RKO (cell line): ENCODE results near the gene ZNF557.

Experiments
- DNase-seq: peaks from one replicate; pipeline ENCODE4 v3.0.0-alpha.2; 2016; ENCODE audit warnings: low spot score

The ZNF557 gene

GRCh38 chr19:7074705-7075282 is 5.3 kb downstream of the ZNF557 start:
- no peak for DNase-seq

DNA sequence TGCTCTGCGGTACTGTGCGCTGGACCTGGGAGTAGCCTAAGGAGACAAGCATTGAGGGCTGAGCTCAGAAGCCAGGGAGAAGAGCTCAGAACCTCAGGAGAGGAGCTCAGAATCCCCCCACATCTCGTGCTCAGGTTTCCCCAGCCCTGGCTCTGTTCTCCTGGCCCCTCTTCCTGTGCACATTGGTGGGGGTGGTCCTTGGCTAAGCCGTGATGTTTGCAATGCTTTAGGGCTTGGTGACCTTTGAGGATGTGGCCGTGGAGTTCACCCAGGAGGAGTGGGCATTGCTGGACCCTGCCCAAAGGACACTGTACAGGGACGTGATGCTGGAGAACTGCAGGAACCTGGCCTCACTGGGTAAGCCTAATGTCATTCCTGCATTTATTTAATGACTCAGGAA is 6.6 kb downstream of the ZNF557 start:
- no peak for DNase-seq

DNA sequence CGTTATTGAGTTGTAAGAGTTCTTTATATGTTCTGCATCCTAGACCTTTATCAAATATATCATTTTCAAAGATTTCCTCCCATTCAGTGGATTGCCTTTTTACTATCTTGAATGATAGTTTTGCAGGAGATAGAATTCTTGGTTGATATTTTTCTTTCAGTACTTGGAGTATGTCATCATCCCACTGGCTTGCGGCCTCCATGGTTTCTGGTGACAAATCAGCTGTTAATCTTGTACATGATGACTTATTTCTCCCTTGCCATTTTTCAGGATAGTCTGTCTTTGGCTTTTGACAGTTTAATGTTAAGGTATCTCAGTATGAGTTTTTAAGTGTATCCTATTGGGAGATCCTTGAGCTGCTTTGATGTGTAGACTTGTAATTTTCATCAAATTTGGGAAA is 8.5 kb downstream of the ZNF557 start:
- DNase-seq: peak; percentile 28

DNA sequence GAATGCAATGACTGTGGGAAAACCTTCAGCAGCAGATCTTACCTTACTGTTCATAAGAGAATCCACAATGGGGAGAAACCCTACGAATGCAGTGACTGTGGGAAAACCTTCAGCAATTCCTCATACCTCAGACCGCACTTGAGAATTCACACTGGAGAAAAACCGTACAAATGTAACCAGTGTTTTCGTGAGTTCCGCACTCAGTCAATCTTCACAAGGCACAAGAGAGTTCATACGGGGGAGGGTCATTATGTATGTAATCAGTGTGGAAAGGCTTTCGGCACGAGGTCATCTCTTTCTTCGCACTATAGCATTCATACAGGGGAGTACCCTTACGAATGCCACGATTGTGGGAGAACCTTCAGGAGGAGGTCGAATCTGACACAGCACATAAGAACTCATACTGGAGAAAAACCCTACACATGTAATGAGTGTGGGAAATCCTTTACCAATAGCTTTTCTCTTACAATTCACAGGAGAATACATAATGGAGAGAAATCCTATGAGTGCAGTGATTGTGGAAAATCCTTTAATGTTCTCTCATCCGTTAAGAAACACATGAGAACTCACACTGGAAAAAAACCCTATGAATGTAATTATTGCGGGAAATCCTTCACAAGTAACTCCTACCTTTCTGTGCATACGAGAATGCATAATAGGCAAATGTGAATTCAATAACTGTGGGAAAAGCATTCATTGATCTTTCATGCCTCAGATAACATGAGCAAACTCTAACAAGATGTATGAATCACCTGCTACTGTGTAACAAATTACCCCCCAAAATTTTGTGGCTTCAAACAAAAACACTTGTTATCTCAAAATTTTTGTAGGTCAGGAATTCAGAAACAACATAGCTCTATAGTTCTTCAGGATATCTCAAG is 13.8 kb downstream of the ZNF557 start:
- no peak for DNase-seq

DNA sequence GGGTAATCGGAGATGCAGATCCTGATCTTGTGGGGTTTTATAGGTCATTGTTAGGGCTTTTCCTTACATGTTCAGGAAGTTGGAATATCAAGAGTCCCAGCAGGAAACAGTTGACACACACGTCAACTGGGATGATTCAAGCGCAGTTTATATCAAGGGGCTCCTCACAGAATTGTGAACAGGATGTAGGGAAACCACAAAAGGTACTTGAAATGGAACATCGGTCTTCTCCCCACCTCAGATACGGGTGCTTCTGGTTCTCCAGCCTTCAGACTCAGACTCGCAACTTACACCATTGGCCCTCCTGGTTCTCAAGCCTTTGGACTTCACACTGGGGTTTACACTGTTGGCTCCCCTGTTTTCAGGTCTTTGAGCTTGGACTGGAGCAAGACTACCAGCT is 19.5 kb downstream of the ZNF557 start:
- DNase-seq: no peak

DNA sequence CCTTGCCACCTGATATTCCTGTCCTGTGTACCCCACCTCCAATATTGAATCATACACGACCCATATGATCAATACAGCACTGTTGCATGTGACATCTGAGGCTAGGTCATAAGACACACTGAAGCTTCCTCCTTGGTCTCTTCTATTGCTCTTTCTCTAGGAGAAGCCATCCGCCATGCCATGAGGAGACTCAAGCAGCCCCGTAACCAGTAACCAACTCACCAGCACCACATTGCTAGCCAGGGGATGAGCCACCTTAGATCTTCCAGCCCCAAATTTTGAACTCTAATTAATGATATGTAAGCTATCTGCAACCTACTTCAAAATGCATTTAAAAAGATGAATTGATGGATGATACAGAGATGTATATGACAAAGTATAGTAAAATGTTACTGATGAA is 28.6 kb downstream of the ZNF557 start:
- DNase-seq: no peak

DNA sequence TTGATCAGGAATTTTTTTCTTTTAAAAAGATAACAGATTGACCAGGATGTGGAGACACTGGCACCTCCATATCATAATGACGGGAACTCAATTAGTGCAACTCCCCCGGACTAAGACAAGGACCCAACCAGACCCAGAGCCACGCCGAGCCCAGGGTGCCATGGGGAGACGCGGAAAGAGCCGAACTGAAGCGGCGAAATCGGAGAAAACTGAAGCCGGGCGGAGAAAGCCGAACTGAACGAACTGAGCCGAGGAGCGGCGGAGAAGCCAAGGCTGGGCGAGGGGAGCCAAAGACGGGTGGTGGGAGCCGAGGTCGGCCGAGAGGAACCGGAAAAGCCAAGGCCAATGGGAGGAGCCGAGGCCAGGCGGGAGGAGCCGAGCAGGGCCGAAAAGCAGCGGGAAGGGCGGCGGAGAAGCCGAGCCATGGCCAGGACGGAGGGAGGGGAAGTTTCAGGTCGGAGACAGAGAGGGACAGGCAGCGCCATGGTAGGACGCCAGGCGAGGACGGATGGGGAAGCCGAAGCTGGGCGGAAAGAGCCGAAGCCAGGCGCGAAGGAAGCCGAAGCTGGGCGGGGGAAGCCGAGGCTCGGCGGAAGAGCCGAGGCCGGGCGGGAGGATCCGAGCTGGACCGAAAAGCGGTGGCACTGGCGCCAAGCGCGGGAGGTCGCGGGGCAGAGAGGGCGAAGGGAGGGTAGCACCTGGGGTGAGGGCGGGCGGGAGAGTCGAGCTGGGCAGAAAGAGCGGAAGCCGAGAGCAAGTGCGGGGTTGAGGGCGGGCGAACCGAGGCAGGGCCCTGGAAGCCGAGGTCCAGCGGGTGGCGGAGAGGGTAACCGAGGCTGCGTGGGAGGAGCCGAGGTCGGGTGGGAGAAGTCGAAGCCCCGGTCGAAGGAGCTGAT is 29.4 kb downstream of the ZNF557 start:
- peak; percentile 89 for DNase-seq

- no peak for DNase-seq
These were observed 30.1 kb downstream of the ZNF557 start for GRCh38 chr19:7099597-7099921.

DNA sequence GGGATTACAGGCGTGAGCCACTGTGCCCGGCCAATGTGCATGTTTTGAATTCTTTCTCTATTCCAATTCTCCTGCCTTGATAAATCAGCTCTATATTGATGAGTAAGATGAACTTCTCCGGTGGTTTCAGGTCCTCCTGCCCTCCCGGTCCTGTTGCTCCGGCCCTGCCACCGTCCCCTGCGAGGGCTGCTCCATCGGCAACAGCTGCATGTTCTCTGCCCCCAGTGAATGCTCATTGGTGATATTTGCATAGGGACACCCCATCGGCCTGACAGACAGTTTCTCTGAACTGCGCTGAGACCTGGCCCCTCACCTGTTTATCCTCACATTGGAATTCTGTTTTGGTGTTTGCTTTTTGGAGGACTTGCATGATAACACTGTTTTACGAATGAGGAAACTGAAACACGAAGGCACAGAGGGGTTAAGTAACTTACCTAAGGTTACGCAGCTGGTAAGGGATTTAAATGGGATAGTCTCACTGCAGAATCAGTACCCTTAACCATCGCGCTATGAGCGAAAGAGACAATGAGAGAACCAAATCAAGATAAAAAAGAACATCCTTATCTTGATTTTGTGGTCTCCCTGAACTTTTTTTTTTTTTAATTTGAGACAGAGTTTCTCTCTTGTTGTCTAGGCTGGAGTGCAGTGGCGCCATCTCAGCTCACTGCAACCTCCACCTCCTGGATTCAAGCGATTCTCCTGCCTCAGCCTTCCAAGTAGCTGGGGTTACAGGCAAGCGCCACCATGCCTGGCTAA is 32.2 kb downstream of the ZNF557 start:
- no peak for DNase-seq

GRCh38 chr19:7104747-7105447 is 35.4 kb downstream of the ZNF557 start:
- DNase-seq: no peak

- DNase-seq: no peak
These were observed 37.5 kb downstream of the ZNF557 start for GRCh38 chr19:7106711-7107657.

- no peak for DNase-seq
These were observed 40.3 kb downstream of the ZNF557 start for GRCh38 chr19:7109678-7110289.

DNA sequence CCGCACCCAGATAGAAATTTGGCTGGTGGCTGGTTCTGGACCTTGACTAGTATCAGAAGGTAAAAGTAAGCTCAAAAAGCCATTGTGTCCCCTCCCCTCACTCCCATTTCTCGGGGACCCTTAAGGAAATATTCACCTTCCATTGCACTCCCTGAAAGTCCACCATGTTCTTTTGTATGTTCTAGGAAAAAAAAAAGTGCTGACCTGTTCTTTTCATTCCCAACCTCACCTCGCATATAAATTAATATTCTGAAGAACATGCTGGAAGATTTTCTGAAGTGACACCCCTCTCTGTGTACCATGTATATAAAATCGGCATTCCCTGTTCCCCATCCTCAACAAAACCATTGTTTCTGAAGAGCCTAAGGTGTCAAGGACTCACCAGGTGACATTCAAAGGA is 43.2 kb downstream of the ZNF557 start:
- no peak for DNase-seq

GRCh38 chr19:7113233-7113632 is 43.7 kb downstream of the ZNF557 start:
- no peak for DNase-seq

GRCh38 chr19:7115721-7116120 is 46.2 kb downstream of the ZNF557 start:
- no peak for DNase-seq

DNA sequence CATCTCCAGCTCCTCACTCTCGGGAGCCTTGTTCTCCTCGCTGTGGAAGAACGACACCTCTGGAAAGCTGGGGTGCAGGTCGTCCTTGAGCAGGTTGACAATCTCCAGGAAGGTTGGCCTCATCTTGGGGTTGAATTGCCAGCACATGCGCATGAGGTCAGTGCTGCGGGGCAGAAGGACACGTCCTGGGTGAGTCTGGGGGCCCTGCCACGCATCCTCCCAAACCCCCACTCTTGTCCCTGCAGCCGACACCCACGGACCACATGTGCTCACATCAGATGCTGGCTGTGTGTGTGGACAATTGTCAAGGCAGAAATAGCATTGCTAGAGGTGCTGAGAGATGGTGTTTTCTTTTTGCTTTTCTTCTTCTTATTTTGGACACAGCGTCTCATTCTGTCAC is 47.7 kb downstream of the ZNF557 start:
- DNase-seq: no peak

GRCh38 chr19:7119582-7119981 is 50.1 kb downstream of the ZNF557 start:
- DNase-seq: no peak

- no peak for DNase-seq
These were observed 51.0 kb downstream of the ZNF557 start for GRCh38 chr19:7120499-7120898.

GRCh38 chr19:7122701-7123100 is 53.2 kb downstream of the ZNF557 start:
- DNase-seq: no peak

- no peak for DNase-seq
These were observed 55.3 kb downstream of the ZNF557 start for GRCh38 chr19:7124782-7125181.
